ENCODE results near the gene RPL6.

The RPL6 gene

GRCh38 chr12:112374166-112374740, 35.2 kb downstream of the RPL6 start:
- Histone ChIP-seq H3K27ac (ENCODE audit: low read depth, low read length) (no peak overlapping the region), H3K27me3 (ENCODE audit: control insufficient read depth, insufficient read depth, low read length) (no peaks in the 10 kb centered on the region), H3K9ac (ENCODE audit: low read depth, low read length) (no peak overlapping the region), H3K4me3 (ENCODE audit: low read depth, low read length) (no peak overlapping the region), H3K9me3 (ENCODE audit: control insufficient read depth, insufficient read depth, low read length) (no peaks in the 10 kb centered on the region), H3K36me3 (ENCODE audit: control insufficient read depth, insufficient read depth, low read length) (no peaks in the 10 kb centered on the region), H3K4me1 (ENCODE audit: control insufficient read depth, insufficient read depth, low read length) (0 out of 2 replicates have a peak, but pooled peaks cover 4% of the 10 kb centered on the region)

GRCh38 chr12:112370868-112371510, 38.4 kb downstream of the RPL6 start:
- no peak overlapping the region for H3K27ac ChIP-seq (ENCODE audit: low read depth, low read length)
- no peaks in the 10 kb centered on the region for H3K27me3 ChIP-seq (ENCODE audit: control insufficient read depth, insufficient read depth, low read length)
- H3K9ac ChIP-seq (ENCODE audit: low read depth, low read length): no peak overlapping the region
- no peaks in the 10 kb centered on the region for H3K36me3 ChIP-seq (ENCODE audit: control insufficient read depth, insufficient read depth, low read length)
- no peaks in the 10 kb centered on the region for H3K9me3 ChIP-seq (ENCODE audit: control insufficient read depth, insufficient read depth, low read length)
- no peak overlapping the region for H3K4me3 ChIP-seq (ENCODE audit: low read depth, low read length)
- peaks cover 16% of the 10 kb centered on the region for H3K4me1 ChIP-seq (ENCODE audit: control insufficient read depth, insufficient read depth, low read length)

- Histone ChIP-seq H3K9me3 (ENCODE audit: control insufficient read depth, insufficient read depth, low read length) (no peaks in the 10 kb centered on the region), H3K4me1 (ENCODE audit: control insufficient read depth, insufficient read depth, low read length) (peaks cover 16% of the 10 kb centered on the region), H3K27me3 (ENCODE audit: control insufficient read depth, insufficient read depth, low read length) (no peaks in the 10 kb centered on the region), H3K36me3 (ENCODE audit: control insufficient read depth, insufficient read depth, low read length) (no peaks in the 10 kb centered on the region), H3K27ac (ENCODE audit: low read depth, low read length) (no peak overlapping the region), H3K9ac (ENCODE audit: low read depth, low read length) (no peak overlapping the region), H3K4me3 (ENCODE audit: low read depth, low read length) (no peak overlapping the region)
These were observed 39.2 kb downstream of the RPL6 start for GRCh38 chr12:112370199-112370598.

- Histone ChIP-seq H3K4me3 (ENCODE audit: low read depth, low read length) (no peak overlapping the region), H3K4me1 (ENCODE audit: control insufficient read depth, insufficient read depth, low read length) (peaks cover 16% of the 10 kb centered on the region), H3K27ac (ENCODE audit: low read depth, low read length) (no peak overlapping the region), H3K27me3 (ENCODE audit: control insufficient read depth, insufficient read depth, low read length) (no peaks in the 10 kb centered on the region), H3K9ac (ENCODE audit: low read depth, low read length) (no peak overlapping the region), H3K9me3 (ENCODE audit: control insufficient read depth, insufficient read depth, low read length) (no peaks in the 10 kb centered on the region), H3K36me3 (ENCODE audit: control insufficient read depth, insufficient read depth, low read length) (no peaks in the 10 kb centered on the region)
These were observed 40.5 kb downstream of the RPL6 start for GRCh38 chr12:112368856-112369255.

GRCh38 chr12:112367965-112368364, 41.4 kb downstream of the RPL6 start:
- Histone ChIP-seq H3K9ac (ENCODE audit: low read depth, low read length) (no peak overlapping the region), H3K9me3 (ENCODE audit: control insufficient read depth, insufficient read depth, low read length) (no peaks in the 10 kb centered on the region), H3K4me1 (ENCODE audit: control insufficient read depth, insufficient read depth, low read length) (peaks cover 16% of the 10 kb centered on the region), H3K4me3 (ENCODE audit: low read depth, low read length) (no peak overlapping the region), H3K27ac (ENCODE audit: low read depth, low read length) (no peak overlapping the region), H3K36me3 (ENCODE audit: control insufficient read depth, insufficient read depth, low read length) (no peaks in the 10 kb centered on the region), H3K27me3 (ENCODE audit: control insufficient read depth, insufficient read depth, low read length) (no peaks in the 10 kb centered on the region)

- H3K27me3 ChIP-seq (ENCODE audit: control insufficient read depth, insufficient read depth, low read length): no peaks in the 10 kb centered on the region
- H3K4me3 ChIP-seq (ENCODE audit: low read depth, low read length): no peak overlapping the region
- no peak overlapping the region for H3K27ac ChIP-seq (ENCODE audit: low read depth, low read length)
- H3K9ac ChIP-seq (ENCODE audit: low read depth, low read length): no peak overlapping the region
- no peaks in the 10 kb centered on the region for H3K4me1 ChIP-seq (ENCODE audit: control insufficient read depth, insufficient read depth, low read length)
- no peaks in the 10 kb centered on the region for H3K9me3 ChIP-seq (ENCODE audit: control insufficient read depth, insufficient read depth, low read length)
- no peaks in the 10 kb centered on the region for H3K36me3 ChIP-seq (ENCODE audit: control insufficient read depth, insufficient read depth, low read length)
These were observed 47.1 kb downstream of the RPL6 start for GRCh38 chr12:112362310-112362709.

GRCh38 chr12:112361271-112361670, 48.1 kb downstream of the RPL6 start:
- H3K27ac ChIP-seq (ENCODE audit: low read depth, low read length): no peak overlapping the region
- H3K4me1 ChIP-seq (ENCODE audit: control insufficient read depth, insufficient read depth, low read length): no peaks in the 10 kb centered on the region
- H3K27me3 ChIP-seq (ENCODE audit: control insufficient read depth, insufficient read depth, low read length): no peaks in the 10 kb centered on the region
- H3K4me3 ChIP-seq (ENCODE audit: low read depth, low read length): no peak overlapping the region
- H3K9me3 ChIP-seq (ENCODE audit: control insufficient read depth, insufficient read depth, low read length): no peaks in the 10 kb centered on the region
- H3K36me3 ChIP-seq (ENCODE audit: control insufficient read depth, insufficient read depth, low read length): no peaks in the 10 kb centered on the region
- H3K9ac ChIP-seq (ENCODE audit: low read depth, low read length): no peak overlapping the region

GRCh38 chr12:112359290-112359689, 50.1 kb downstream of the RPL6 start:
- no peaks in the 10 kb centered on the region for H3K9me3 ChIP-seq (ENCODE audit: control insufficient read depth, insufficient read depth, low read length)
- no peaks in the 10 kb centered on the region for H3K36me3 ChIP-seq (ENCODE audit: control insufficient read depth, insufficient read depth, low read length)
- no peaks in the 10 kb centered on the region for H3K27me3 ChIP-seq (ENCODE audit: control insufficient read depth, insufficient read depth, low read length)
- H3K4me3 ChIP-seq (ENCODE audit: low read depth, low read length): no peak overlapping the region
- H3K9ac ChIP-seq (ENCODE audit: low read depth, low read length): no peak overlapping the region
- H3K27ac ChIP-seq (ENCODE audit: low read depth, low read length): no peak overlapping the region
- no peaks in the 10 kb centered on the region for H3K4me1 ChIP-seq (ENCODE audit: control insufficient read depth, insufficient read depth, low read length)

GRCh38 chr12:112357214-112357613, 52.2 kb downstream of the RPL6 start:
- no peak overlapping the region for H3K9ac ChIP-seq (ENCODE audit: low read depth, low read length)
- H3K27me3 ChIP-seq (ENCODE audit: control insufficient read depth, insufficient read depth, low read length): no peaks in the 10 kb centered on the region
- peaks cover 9% of the 10 kb centered on the region; the same call in 1 of the 2 replicates for H3K4me1 ChIP-seq (ENCODE audit: control insufficient read depth, insufficient read depth, low read length)
- no peak overlapping the region for H3K27ac ChIP-seq (ENCODE audit: low read depth, low read length)
- H3K4me3 ChIP-seq (ENCODE audit: low read depth, low read length): no peak overlapping the region
- no peaks in the 10 kb centered on the region for H3K9me3 ChIP-seq (ENCODE audit: control insufficient read depth, insufficient read depth, low read length)
- H3K36me3 ChIP-seq (ENCODE audit: control insufficient read depth, insufficient read depth, low read length): no peaks in the 10 kb centered on the region
